DOHH2 (cell line): ENCODE results near the gene SCRN1.

Experiments
- EZH2phosphoT487 ChIP-seq: fragments of 200-600 bp; sonication (generic); IDR thresholded peaks from 2 replicates; pipeline ENCODE4 v1.6.1; 2017; ENCODE audit warnings: borderline replicate concordance, mild to moderate bottlenecking, antibody characterized with exemption, low read length, moderate library complexity, mixed read lengths
- TF ChIP-seq, protein P1 (sequence below): fragments of 200-600 bp; sonication (generic); IDR thresholded peaks from one replicate; pipeline ENCODE4 v1.5.1; 2014; ENCODE audit warnings: antibody characterized with exemption, mild to moderate bottlenecking, low read depth, low read length; ENCODE audit not compliant: poor library complexity, severe bottlenecking

- TF ChIP-seq, protein P1, sequence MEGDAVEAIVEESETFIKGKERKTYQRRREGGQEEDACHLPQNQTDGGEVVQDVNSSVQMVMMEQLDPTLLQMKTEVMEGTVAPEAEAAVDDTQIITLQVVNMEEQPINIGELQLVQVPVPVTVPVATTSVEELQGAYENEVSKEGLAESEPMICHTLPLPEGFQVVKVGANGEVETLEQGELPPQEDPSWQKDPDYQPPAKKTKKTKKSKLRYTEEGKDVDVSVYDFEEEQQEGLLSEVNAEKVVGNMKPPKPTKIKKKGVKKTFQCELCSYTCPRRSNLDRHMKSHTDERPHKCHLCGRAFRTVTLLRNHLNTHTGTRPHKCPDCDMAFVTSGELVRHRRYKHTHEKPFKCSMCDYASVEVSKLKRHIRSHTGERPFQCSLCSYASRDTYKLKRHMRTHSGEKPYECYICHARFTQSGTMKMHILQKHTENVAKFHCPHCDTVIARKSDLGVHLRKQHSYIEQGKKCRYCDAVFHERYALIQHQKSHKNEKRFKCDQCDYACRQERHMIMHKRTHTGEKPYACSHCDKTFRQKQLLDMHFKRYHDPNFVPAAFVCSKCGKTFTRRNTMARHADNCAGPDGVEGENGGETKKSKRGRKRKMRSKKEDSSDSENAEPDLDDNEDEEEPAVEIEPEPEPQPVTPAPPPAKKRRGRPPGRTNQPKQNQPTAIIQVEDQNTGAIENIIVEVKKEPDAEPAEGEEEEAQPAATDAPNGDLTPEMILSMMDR: no peak
- no peak for TF ChIP-seq EZH2phosphoT487
These were observed 23.2 kb upstream of the SCRN1 start for GRCh38 chr7:30012757-30013156.
